Activated naive CD8-positive, alpha-beta T cell treated with anti-CD3 and anti-CD28 coated beads, Interleukin-2, amount 50 U/mL, for 24 hours (primary cell): Measurements from ENCODE around the gene AHCY.

ENCODE experiments used
- ATAC-seq: fragments of 150-1000 bp; cut with Tn5 transposase; one replicate; pipeline ENCODE4 v1.10.0; 2021
- DNase-seq: peaks from one replicate; pipeline ENCODE4 v3.0.0; 2021
- H3K27ac Mint-ChIP-seq: one replicate; pipeline ENCODE4 v1.8.0; 2021; ENCODE audit warnings: mild to moderate bottlenecking, mixed read lengths
- H3K27me3 Mint-ChIP-seq: one replicate; pipeline ENCODE4 v1.8.0; 2021; ENCODE audit warnings: mixed read lengths
- H3K36me3 Mint-ChIP-seq: one replicate; pipeline ENCODE4 v1.8.0; 2021; ENCODE audit warnings: low read depth, mixed read lengths
- H3K4me1 Mint-ChIP-seq: one replicate; pipeline ENCODE4 v1.8.0; 2021; ENCODE audit warnings: mixed read lengths
- H3K4me3 Mint-ChIP-seq: one replicate; pipeline ENCODE4 v1.8.0; 2021; ENCODE audit warnings: mild to moderate bottlenecking, moderate library complexity, mixed read lengths
- H3K9me3 Mint-ChIP-seq: one replicate; pipeline ENCODE4 v1.8.0; 2021; ENCODE audit warnings: mixed read lengths

Gene AHCY

GRCh38 chr20:34240693-34241615 is 62.2 kb downstream of the AHCY start, which contains the start of gene ASIP:
Gene ASIP (plus strand): TSS chr20:34241423. CDS start chr20:34260375, 18,952 bp downstream.
- Mint-ChIP-seq H3K4me1 (peaks cover 12% of the 10 kb centered on the region), H3K27me3 (no peaks in the 10 kb centered on the region), H3K9me3 (peaks cover 14% of the 10 kb centered on the region), H3K4me3 (no peak within 1 kb of the TSS), H3K36me3 (peaks cover 3% of the 10 kb centered on the region), H3K27ac (no peak within 1 kb of the TSS)
- ATAC-seq (no peak), DNase-seq (no peak)

DNA sequence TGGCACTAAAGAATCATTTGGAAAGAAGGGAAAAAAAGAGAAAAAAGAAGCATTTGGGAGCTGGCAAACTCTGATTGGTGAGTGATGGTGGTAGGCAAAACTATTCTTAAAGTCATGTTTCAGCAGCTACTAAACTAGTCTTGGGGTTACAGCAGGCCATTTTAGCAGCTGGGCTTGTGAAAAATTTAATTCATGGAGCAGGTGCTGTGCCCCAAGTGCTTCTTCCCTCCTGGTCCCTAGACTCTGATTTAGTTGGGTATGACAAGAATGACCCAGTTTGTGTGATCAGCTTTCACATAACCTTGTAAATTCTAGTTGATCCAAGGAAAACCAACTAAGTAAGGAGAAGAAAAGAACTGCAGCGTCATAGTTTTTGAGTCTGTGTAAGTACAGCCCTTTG is 63.0 kb downstream of the AHCY start:
- Mint-ChIP-seq H3K27ac (no peak overlapping the region), H3K36me3 (peaks cover 3% of the 10 kb centered on the region)

GRCh38 chr20:34237942-34238341 is 65.2 kb downstream of the AHCY start:
- H3K36me3 Mint-ChIP-seq, result peaks cover 3% of the 10 kb centered on the region
- no peak for ATAC-seq
- H3K27ac Mint-ChIP-seq, result no peak overlapping the region
- peaks cover 1% of the 10 kb centered on the region for H3K27me3 Mint-ChIP-seq
- peaks cover 12% of the 10 kb centered on the region for H3K4me1 Mint-ChIP-seq
- no peak for DNase-seq
- H3K4me3 Mint-ChIP-seq, result no peak overlapping the region
- peaks cover 14% of the 10 kb centered on the region for H3K9me3 Mint-ChIP-seq

More for the DNA sequence above, 63.0 kb downstream of the AHCY start:
- no peak overlapping the region for H3K4me3 Mint-ChIP-seq
- peaks cover 14% of the 10 kb centered on the region for H3K9me3 Mint-ChIP-seq
- DNase-seq (no peak), ATAC-seq (no peak)
- no peaks in the 10 kb centered on the region for H3K27me3 Mint-ChIP-seq
- peaks cover 12% of the 10 kb centered on the region for H3K4me1 Mint-ChIP-seq

DNA sequence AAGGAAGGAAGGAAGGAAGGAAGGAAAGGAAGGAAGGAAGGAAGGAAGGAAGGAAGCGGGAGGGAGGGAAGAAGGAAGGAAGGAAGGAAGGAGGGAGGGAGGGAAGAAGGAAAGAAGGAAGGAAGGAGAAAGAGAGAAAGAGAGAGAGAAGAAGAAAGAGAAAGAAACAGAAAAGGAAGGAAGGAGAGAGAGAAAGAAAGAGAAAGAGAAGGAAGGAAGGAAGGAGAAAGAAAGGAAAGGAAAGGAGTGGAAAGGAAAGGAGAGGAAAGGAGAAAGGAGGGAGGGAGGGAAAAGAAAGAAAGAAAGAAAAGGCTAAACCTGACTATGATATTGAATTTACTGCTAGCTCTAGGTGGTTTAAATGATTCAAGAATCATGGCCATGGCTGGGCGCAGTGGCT is 67.3 kb downstream of the AHCY start:
- Mint-ChIP-seq H3K27ac (no peak overlapping the region), H3K27me3 (peaks cover 1% of the 10 kb centered on the region), H3K9me3 (peaks cover 14% of the 10 kb centered on the region), H3K36me3 (peaks cover 3% of the 10 kb centered on the region), H3K4me3 (no peak overlapping the region), H3K4me1 (peaks cover 3% of the 10 kb centered on the region)
- no peak for DNase-seq
- ATAC-seq, result no peak

DNA sequence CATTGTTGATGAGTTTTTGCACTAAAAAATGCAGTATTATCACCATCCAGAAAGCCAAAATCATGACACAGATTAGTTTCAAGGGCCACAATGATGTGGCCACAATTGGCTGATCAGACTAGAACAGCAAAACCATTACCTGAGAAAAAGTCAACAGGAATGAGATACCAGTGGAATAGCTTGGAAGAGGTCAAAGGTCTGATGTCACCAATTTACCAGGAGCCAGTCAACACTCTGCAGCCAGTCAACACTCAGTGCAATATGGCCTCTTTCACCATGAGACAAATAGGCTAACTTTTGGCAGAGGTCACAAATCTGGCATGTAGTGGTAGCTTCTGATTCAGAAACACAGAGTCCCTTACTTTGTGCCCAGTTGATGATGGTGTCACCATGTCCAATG is 69.5 kb downstream of the AHCY start:
- H3K36me3 Mint-ChIP-seq, result peaks cover 3% of the 10 kb centered on the region
- H3K4me1 Mint-ChIP-seq, result no peaks in the 10 kb centered on the region
- DNase-seq (no peak), ATAC-seq (no peak)
- H3K27ac Mint-ChIP-seq, result no peak overlapping the region
- H3K27me3 Mint-ChIP-seq, result peaks cover 1% of the 10 kb centered on the region
- H3K9me3 Mint-ChIP-seq, result peaks cover 14% of the 10 kb centered on the region
- H3K4me3 Mint-ChIP-seq, result no peak overlapping the region

DNA sequence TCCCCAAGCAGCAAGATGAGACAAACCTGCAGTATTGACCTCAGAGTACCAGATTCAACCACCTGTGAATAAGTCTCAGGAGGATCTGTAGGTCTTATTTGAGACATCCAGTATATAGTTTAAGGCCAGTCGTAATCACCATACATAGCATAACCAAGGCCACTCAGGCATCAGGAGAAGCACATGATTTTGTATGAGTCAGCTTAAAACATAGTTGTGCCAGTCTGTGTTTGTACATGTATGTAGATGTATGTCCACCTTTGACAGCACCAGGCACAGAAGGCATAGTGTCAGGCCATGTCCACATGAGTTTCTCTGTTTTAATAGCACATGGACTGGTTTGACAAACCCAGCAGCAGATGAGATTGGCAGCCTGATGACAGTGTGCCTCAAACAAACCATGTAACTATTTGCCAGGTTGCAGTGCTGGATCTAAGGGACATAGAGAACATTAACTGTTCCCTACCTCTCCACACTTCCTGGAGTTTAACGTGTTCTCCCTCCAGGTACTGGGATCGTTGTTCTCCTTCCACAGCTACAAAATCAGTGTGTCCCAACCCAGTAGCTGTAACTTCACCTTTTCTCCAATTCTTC is 70.6 kb downstream of the AHCY start:
- DNase-seq (no peak), ATAC-seq (no peak)
- Mint-ChIP-seq H3K4me1 (no peaks in the 10 kb centered on the region), H3K27me3 (peaks cover 1% of the 10 kb centered on the region), H3K36me3 (peaks cover 3% of the 10 kb centered on the region), H3K9me3 (peaks cover 6% of the 10 kb centered on the region), H3K27ac (no peak overlapping the region), H3K4me3 (no peak overlapping the region)

DNA sequence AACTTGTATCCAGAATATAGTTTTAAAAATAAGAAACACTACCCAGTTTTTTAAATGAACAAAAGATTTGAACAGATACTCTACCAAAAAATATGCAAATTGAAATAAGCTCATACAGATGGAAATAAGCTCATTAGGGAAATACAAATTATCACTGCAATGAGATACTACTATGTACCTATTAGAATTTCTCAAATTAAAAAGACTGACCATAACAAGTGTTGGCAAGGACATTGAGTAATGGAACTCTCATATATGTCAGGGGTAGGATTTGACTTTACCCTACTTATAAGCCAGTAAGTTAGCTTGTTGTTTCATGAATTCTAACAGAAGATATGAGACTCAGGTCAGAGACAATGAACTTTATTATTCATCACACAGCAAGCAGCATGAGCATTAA is 71.5 kb downstream of the AHCY start:
- Mint-ChIP-seq H3K27ac (no peak overlapping the region), H3K36me3 (no peaks in the 10 kb centered on the region), H3K4me3 (no peak overlapping the region), H3K4me1 (no peaks in the 10 kb centered on the region), H3K27me3 (peaks cover 4% of the 10 kb centered on the region), H3K9me3 (no peaks in the 10 kb centered on the region)
- DNase-seq, result no peak
- ATAC-seq, result no peak
